H7 (cell line): Measurements from ENCODE around the gene GDF7. TPM values are rescaled to one million over a fixed set of nuclear protein-coding genes. Genes with fewer than 3 reads are reported as not detected.

Source experiments
- DNase-seq: peaks from one replicate; pipeline ENCODE4 v3.0.0; 2012
- H3K27me3 ChIP-seq: 2 replicates; pipeline ENCODE4 v1.6.0; 2011; ENCODE audit warnings: mild to moderate bottlenecking, low read length; ENCODE audit not compliant: control insufficient read depth, insufficient read depth
- H3K36me3 ChIP-seq: replicated peaks from 2 replicates; pipeline ENCODE4 v1.5.1; 2011; ENCODE audit warnings: low read length; ENCODE audit not compliant: control insufficient read depth, insufficient read depth
- H3K4me3 ChIP-seq: 2 replicates; pipeline ENCODE4 v1.5.1; 2011; ENCODE audit warnings: low read depth, mild to moderate bottlenecking, control low read depth, low read length, moderate library complexity; ENCODE audit not compliant: insufficient read depth
- total RNA-seq: library from RNA; depleted of rRNA; stranded (reverse); fragments of >200 nt; shearing (Covaris generic); gene quantifications from 2 replicates; pipeline ENCODE4 v1.2.3, GENCODE V29; 2014; rRNA removed

The GDF7 gene
- 1.4 TPM in 2 replicates for total RNA-seq

GRCh38 chr2:20666304-20667150 lies at the start of gene GDF7:
TSS of gene GDF7 (plus strand) at chr2:20667144. CDS start at chr2:20667240, 96 bp downstream.
- peak; percentile 94 for DNase-seq

DNA sequence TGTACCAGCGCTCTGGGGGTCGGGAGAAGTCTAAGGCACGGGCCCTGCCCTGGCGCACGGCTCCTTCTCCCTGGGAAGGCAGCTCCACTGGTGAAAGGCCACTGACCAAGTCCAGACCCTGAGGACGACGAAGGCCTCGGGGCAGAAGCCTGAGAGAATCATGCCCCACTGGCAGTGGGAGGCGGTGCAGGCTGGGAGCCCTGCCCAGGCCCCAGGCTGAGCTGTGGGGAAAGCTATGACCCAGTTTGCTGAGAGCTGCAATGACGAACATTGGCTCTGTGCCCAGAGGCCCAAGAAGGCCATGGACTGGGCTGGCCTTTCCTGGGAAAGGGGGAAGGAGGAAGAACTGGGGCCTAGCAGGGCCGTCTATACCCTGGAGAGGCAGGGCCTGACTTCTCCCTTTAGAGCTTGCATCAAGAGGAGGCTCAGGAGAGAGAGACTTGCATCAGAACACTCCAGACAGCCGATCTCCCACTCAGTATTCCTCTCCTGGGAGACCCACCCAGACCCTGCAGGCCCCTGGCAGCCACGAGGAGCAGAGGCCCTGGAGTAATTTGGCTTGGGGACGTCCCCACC lies 49.0 kb upstream of the GDF7 start:
- Histone ChIP-seq H3K4me3 (no peak overlapping the region), H3K27me3 (no peaks in the 10 kb centered on the region; the same call in 1 of the 2 replicates), H3K36me3 (no peaks in the 10 kb centered on the region; the same call in 1 of the 2 replicates)
- DNase-seq, result peak; percentile 78

More at GRCh38 chr2:20666304-20667150, at the start of gene GDF7:
- H3K4me3 ChIP-seq, result peak within 1 kb of the TSS; percentile 52
- no peaks in the 10 kb centered on the region for H3K36me3 ChIP-seq
- H3K27me3 ChIP-seq, result peaks cover 94% of the 10 kb centered on the region

DNA sequence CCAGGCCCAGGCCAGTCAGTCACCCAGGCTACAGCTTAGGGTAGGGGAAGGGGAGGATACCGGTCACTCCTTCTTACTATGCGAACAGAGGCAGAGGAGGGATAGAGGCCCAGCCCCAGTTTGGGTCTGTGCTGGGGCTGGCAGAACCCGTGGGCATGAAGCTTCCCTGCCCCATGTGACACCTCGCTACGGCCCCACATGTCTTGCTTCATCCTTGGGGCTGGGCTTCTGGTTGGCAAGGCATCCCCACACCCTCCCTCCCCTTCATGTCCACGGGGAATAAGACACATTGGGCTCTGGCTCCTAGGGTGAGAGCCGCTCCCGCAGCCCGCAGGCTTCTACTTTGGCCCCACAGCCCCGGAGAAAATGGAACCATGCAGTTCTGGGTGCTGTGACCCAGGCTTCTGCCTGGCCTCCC lies 48.5 kb upstream of the GDF7 start:
- Histone ChIP-seq H3K4me3 (no peak overlapping the region), H3K27me3 (no peaks in the 10 kb centered on the region; the same call in 1 of the 2 replicates), H3K36me3 (no peaks in the 10 kb centered on the region; the same call in 1 of the 2 replicates)
- no peak for DNase-seq

- Histone ChIP-seq H3K36me3 (no peaks in the 10 kb centered on the region; the same call in 1 of the 2 replicates), H3K4me3 (no peak overlapping the region), H3K27me3 (no peaks in the 10 kb centered on the region; the same call in 1 of the 2 replicates)
- no peak for DNase-seq
These were observed 47.9 kb upstream of the GDF7 start for GRCh38 chr2:20618886-20619521.

- no peaks in the 10 kb centered on the region; the same call in 1 of the 2 replicates for H3K36me3 ChIP-seq
- no peak for DNase-seq
- H3K27me3 ChIP-seq, result no peaks in the 10 kb centered on the region; the same call in 1 of the 2 replicates
These were observed 47.3 kb upstream of the GDF7 start for GRCh38 chr2:20619624-20620024.

GRCh38 chr2:20620271-20620681 lies 46.7 kb upstream of the GDF7 start:
- no peaks in the 10 kb centered on the region; the same call in 1 of the 2 replicates for H3K27me3 ChIP-seq
- H3K4me3 ChIP-seq, result no peak overlapping the region
- H3K36me3 ChIP-seq, result no peaks in the 10 kb centered on the region; the same call in 1 of the 2 replicates
- DNase-seq, result no peak

More at GRCh38 chr2:20619624-20620024, 47.3 kb upstream of the GDF7 start:
- H3K4me3 ChIP-seq, result no peak overlapping the region

GRCh38 chr2:20620696-20621365 lies 46.1 kb upstream of the GDF7 start:
- DNase-seq, result no peak
- Histone ChIP-seq H3K27me3 (no peaks in the 10 kb centered on the region), H3K36me3 (no peaks in the 10 kb centered on the region), H3K4me3 (no peak overlapping the region)

DNA sequence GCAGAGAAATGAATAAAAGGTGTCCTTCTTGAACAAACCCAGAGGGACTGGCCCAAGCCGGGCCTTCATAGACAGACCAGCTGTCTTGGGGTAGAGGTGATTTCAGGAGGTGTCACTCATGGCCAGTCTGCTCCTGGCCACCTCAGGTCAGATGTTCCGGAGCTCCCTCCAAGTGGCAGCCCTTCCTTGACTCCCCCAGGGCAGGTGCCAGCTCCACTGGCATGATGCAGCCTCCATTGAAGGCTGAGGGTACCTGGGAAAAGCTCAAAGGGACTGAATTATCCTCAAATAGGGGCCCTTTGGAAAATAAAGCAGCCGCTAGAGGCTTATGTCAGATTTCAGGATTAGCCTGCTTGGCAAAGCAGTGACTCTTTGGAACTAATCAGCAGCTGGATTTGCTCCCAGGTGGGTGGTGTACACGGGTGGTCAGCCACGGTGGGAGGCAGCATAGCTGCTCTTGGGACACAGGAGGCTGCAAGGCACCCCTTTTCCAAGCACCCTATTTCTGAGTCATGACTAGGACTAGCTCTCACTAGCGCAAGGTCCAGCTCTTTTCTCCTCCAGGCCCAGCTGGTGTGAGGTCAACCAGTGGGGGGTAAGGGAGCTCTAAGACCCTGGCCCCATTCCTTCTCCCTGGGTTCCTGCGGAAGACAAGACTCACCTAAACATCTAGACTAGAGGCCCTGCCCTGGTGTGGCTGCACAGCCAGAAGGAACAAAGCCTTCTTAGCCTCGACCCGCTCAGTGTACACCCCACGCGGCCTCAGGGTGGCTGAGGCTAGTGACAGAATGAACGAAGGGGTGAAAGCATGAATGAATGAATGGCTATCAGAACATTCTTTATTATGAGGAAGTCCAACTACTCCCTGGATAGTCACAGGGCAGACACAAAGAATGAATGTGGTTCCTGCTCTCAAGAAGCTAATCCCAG lies 45.3 kb upstream of the GDF7 start:
- no peak for DNase-seq
- Histone ChIP-seq H3K27me3 (no peaks in the 10 kb centered on the region), H3K4me3 (no peak overlapping the region), H3K36me3 (no peaks in the 10 kb centered on the region)

GRCh38 chr2:20622296-20622686 lies 44.7 kb upstream of the GDF7 start:
- H3K27me3 ChIP-seq, result no peaks in the 10 kb centered on the region
- no peak for DNase-seq
- H3K4me3 ChIP-seq, result no peak overlapping the region
- no peaks in the 10 kb centered on the region for H3K36me3 ChIP-seq

DNA sequence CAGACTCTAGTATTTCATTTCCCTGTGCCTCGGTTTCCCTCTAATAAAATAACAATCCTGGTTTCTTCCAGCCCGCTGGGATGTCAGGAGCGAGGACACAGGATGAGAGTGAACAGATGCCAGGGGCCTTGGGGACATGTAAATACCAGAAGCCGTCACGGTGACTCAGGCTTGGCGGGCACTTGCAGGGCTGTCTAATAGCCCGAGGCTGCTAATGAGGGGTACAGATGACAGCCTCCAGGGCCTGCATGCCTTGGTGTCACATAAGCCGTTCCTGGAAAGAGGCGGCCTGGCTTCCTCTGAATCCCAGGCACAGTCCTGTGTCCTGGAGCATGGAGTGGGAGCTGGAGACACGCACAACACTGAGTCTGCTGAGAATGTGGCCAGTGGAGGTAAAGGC lies 44.2 kb upstream of the GDF7 start:
- H3K4me3 ChIP-seq, result no peak overlapping the region
- DNase-seq, result no peak
- no peaks in the 10 kb centered on the region for H3K36me3 ChIP-seq
- H3K27me3 ChIP-seq, result no peaks in the 10 kb centered on the region

GRCh38 chr2:20623241-20623640 lies 43.7 kb upstream of the GDF7 start:
- Histone ChIP-seq H3K36me3 (no peaks in the 10 kb centered on the region), H3K4me3 (no peak overlapping the region)
- DNase-seq, result no peak

GRCh38 chr2:20623741-20624155 lies 43.2 kb upstream of the GDF7 start:
- H3K27me3 ChIP-seq, result no peaks in the 10 kb centered on the region
- H3K36me3 ChIP-seq, result no peaks in the 10 kb centered on the region
- no peak for DNase-seq
- H3K4me3 ChIP-seq, result no peak overlapping the region

More at GRCh38 chr2:20623241-20623640, 43.7 kb upstream of the GDF7 start:
- no peaks in the 10 kb centered on the region for H3K27me3 ChIP-seq

GRCh38 chr2:20624156-20624883 lies 42.6 kb upstream of the GDF7 start:
- no peak for DNase-seq
- Histone ChIP-seq H3K36me3 (no peaks in the 10 kb centered on the region), H3K27me3 (no peaks in the 10 kb centered on the region), H3K4me3 (no peak overlapping the region)
